HEK293T (cell line): Measurements from ENCODE around the gene TEX28.

ENCODE experiments used
- ARNT ChIP-seq: fragments of 450-650 bp; IDR thresholded peaks from 2 replicates; pipeline ENCODE4 v1.6.1; 2017; ENCODE audit warnings: mild to moderate bottlenecking
- BHLHE40 ChIP-seq: fragments of 450-650 bp; IDR thresholded peaks from 2 replicates; pipeline ENCODE4 v1.6.1; 2016; ENCODE audit warnings: mild to moderate bottlenecking, moderate library complexity, borderline replicate concordance
- ELF4 ChIP-seq: fragments of 450-650 bp; IDR thresholded peaks from 2 replicates; pipeline ENCODE4 v1.6.1; 2017; ENCODE audit warnings: antibody characterized with exemption
- L3MBTL2 ChIP-seq: fragments of 450-650 bp; conservative IDR thresholded peaks from 2 replicates; pipeline ENCODE4 v1.6.1; 2016; ENCODE audit warnings: mild to moderate bottlenecking
- SP1 ChIP-seq: fragments of 450-650 bp; IDR thresholded peaks from 2 replicates; pipeline ENCODE4 v1.6.1; 2017
- TARDBP ChIP-seq: fragments of 450-650 bp; IDR thresholded peaks from 2 replicates; pipeline ENCODE4 v1.6.1; 2016

- TF ChIP-seq L3MBTL2, result no peak
- no peak for TF ChIP-seq SP1
- no peak for TF ChIP-seq ARNT
- TF ChIP-seq BHLHE40, result no peak
- TF ChIP-seq ELF4, result no peak
- no peak for TF ChIP-seq TARDBP
Observed at GRCh38 chrX:154317391-154317995, 22.6 kb upstream of the TEX28 start.
